HCT116 (cell line): ENCODE results near the gene MED14.

Source experiments
- CEBPB ChIP-seq: IDR thresholded peaks from 2 replicates; pipeline ENCODE4 v1.6.1; 2012; ENCODE audit warnings: low read depth
- CTCF ChIP-seq, 3 experiments: fragments of 200-600 bp in 1 of 3; sonication (generic) in 1 of 3; IDR thresholded peaks in 2 of 3; conservative IDR thresholded peaks in 1 of 3; 2 replicates each; pipeline ENCODE4 v1.5.1; 2012 to 2017; ENCODE audit warnings: low read depth in 2 of 3, low read length in 2 of 3, antibody characterized with exemption in 1 of 3, borderline replicate concordance in 1 of 3, control low read depth in 1 of 3, mild to moderate bottlenecking in 1 of 3, mixed read lengths in 1 of 3, mixed run types in 1 of 3, moderate library complexity in 1 of 3; ENCODE audit not compliant: insufficient read depth in 1 of 3
- JUND ChIP-seq: IDR thresholded peaks from 2 replicates; pipeline ENCODE4 v1.6.1; 2012
- MAX ChIP-seq: IDR thresholded peaks from 2 replicates; pipeline ENCODE4 v1.6.1; 2012
- POLR2A ChIP-seq: IDR thresholded peaks from 2 replicates; pipeline ENCODE4 v1.7.0; 2011; ENCODE audit warnings: borderline replicate concordance; ENCODE audit not compliant: insufficient read depth, insufficient read length; ENCODE audit errors: extremely low read depth
- POLR2AphosphoS5 ChIP-seq: IDR thresholded peaks from 2 replicates; pipeline ENCODE4 v1.6.1; 2011; ENCODE audit warnings: mild to moderate bottlenecking, low read depth, low read length, moderate library complexity
- REST ChIP-seq: IDR thresholded peaks from 2 replicates; pipeline ENCODE4 v1.6.1; 2012; ENCODE audit warnings: low read depth
- SIN3A ChIP-seq: IDR thresholded peaks from 2 replicates; pipeline ENCODE4 v1.6.1; 2012; ENCODE audit warnings: low read depth

GRCh38 chrX:40684092-40684491 lies 51.2 kb downstream of the MED14 start:
- TF ChIP-seq CTCF (IDR thresholded peaks at IDR 0.05 in 2 of 3, conservative IDR thresholded peaks at IDR 0.05 in 1 of 3; ENCODE audit: borderline replicate concordance in 1 of 3, insufficient read depth in 1 of 3, low read depth in 2 of 3, low read length in 2 of 3) (no peak), POLR2A (no peak), MAX (no peak), SIN3A (no peak), CEBPB (no peak), REST (no peak), JUND (no peak), POLR2AphosphoS5 (no peak)
